Stomach (tissue), 9 donors: ENCODE data around the gene RASAL3. TPM values are rescaled to one million over a fixed set of nuclear protein-coding genes. Genes with fewer than 3 reads are reported as not detected.

ENCODE experiments used
- DNase-seq, 2 donors: peaks; one replicate each; pipeline versions ENCODE4 v3.0.0 to v3.0.0-alpha.2; 2013 to 2019
- H3K27ac ChIP-seq, 5 donors: fragments of 200-600 bp in 4 of 5; sonication (generic) in 4 of 5; one replicate each; pipeline ENCODE4 v1.5.1; 2013 to 2019; ENCODE audit warnings: mild to moderate bottlenecking in 1 of 5, moderate library complexity in 1 of 5
- H3K27me3 ChIP-seq, 3 donors: fragments of 200-600 bp; sonication (generic); one replicate each; pipeline ENCODE4 v1.5.1; 2017 to 2019; ENCODE audit warnings: mixed run types in 1 of 3
- H3K36me3 ChIP-seq, 4 donors: fragments of 200-600 bp; sonication (generic); 1 replicate in 3 of 4; 2 replicates in 1 of 4; pipeline ENCODE4 v1.5.1; 2016 to 2019
- H3K4me1 ChIP-seq, 4 donors: fragments of 200-600 bp; sonication (generic); one replicate each; pipeline ENCODE4 v1.5.1; 2016 to 2019
- H3K4me3 ChIP-seq, 4 donors: fragments of 200-600 bp; sonication (generic) in 3 of 4; one replicate each; pipeline ENCODE4 v1.5.1; 2016 to 2019; ENCODE audit warnings: mild to moderate bottlenecking in 1 of 4
- H3K9me3 ChIP-seq, 4 donors: fragments of 200-600 bp; sonication (generic); one replicate each; pipeline ENCODE4 v1.5.1; 2016 to 2019
- EP300 ChIP-seq: sonication (generic); formaldehyde crosslinking; IDR thresholded peaks from one replicate; pipeline ENCODE4 v1.6.1; 2017; ENCODE audit warnings: antibody characterized with exemption
- POLR2A ChIP-seq, 4 donors: fragments of 450-650 bp; IDR thresholded peaks; one replicate each; pipeline ENCODE4 v1.6.1; 2016; ENCODE audit warnings: antibody characterized with exemption in 4 of 4, control low read depth in 2 of 4, mild to moderate bottlenecking in 1 of 4, moderate library complexity in 1 of 4
- POLR2AphosphoS5 ChIP-seq, 3 donors: sonication (generic); formaldehyde crosslinking; IDR thresholded peaks; one replicate each; pipeline ENCODE4 v1.6.1; 2016; ENCODE audit warnings: antibody characterized with exemption in 3 of 3
- WGBS, 5 donors: extraction: QIAGEN DNeasy Blood & Tissue Kit in 3 of 5; methylation state at CpG; one replicate each; pipeline versions ENCODE4 v1.1.5 to v1.1.7; 2013 to 2018; 5-methylcytosine and 5-hydroxymethylcytosine counted together
- intact Hi-C: fragments of 100-400 bp; cut with DNase I; formaldehyde crosslinking; loops from one replicate; pipeline ENCODE4 v1.15.1; 2023; ENCODE audit warnings: low total_unique reads
- polyA plus RNA-seq, 3 donors: library from polyadenylated mRNA; stranded (reverse); fragments of 200-250 nt; gene quantifications; one replicate each; pipeline ENCODE4 v1.2.3, GENCODE V29; 2013
- total RNA-seq, 5 donors: library from RNA; depleted of rRNA; stranded (reverse); fragments of >200 nt; gene quantifications; one replicate each; pipeline versions ENCODE4 v1.1.0 to v1.2.3, GENCODE V29; 2014 to 2016
- TF ChIP-seq, protein P1 (sequence below), 7 experiments: fragments of 450-650 bp in 4 of 7; fragments of 200-600 bp in 3 of 7; sonication (generic) in 3 of 7; IDR thresholded peaks; one replicate each; pipeline ENCODE4 v1.5.1; 2016 to 2019; ENCODE audit warnings: antibody characterized with exemption in 7 of 7, control low read depth in 2 of 7, mild to moderate bottlenecking in 1 of 7
- donor health status: healthy with polysubstance abuse.
- donor health status: Bipolar disorder and iron deficiency.
- donor health status: healthy.

Gene RASAL3
- total and polyA plus RNA-seq, 8 donors: 1.1 to 21.2 (median 3.0) TPM

DNA sequence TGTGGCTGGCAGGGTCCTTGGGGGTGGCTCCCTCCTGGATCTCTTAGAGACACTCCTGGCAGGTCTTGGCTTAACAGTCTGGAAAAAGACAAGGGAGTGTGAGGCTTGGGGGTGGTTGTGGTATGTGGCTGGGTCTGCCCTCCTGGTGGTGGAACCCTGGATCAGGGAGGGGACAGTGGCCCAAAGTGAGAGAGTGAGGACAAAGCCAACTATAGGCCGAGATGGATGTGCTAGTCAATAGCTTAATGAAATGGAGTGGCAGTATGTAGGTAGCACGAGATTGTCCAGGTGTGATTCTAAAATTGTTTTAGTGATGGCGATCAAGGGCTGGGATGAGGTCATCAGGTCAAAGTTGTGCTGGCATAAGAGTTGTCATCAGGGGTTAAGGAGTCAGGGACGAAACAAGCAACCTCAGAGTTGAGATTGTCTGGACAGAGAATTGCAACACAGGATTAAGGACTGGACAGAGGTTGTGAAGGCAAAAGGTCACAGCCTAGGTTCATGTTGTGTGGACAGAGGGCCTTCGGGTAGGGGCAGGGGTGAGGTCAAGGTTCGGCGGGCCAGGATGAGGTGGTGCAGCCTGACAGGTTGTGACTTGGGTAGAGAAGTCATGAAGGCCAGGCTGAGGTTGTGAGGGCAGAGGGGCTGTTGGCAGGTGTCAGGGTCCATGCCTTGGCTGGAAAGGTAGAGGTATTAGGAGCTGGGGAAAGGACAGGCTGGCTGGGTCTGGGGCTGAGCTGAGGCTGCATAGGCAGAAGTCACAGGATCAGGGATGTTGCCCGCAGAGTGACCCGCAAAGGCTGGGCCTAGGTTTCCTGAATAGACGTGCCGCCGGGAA, 4.5 kb upstream of the RASAL3 start:
- peak overlapping the region in 3 of 4 donors; percentile 35 to 48 (median 47) for H3K4me3 ChIP-seq
- no peak for DNase-seq

DNA sequence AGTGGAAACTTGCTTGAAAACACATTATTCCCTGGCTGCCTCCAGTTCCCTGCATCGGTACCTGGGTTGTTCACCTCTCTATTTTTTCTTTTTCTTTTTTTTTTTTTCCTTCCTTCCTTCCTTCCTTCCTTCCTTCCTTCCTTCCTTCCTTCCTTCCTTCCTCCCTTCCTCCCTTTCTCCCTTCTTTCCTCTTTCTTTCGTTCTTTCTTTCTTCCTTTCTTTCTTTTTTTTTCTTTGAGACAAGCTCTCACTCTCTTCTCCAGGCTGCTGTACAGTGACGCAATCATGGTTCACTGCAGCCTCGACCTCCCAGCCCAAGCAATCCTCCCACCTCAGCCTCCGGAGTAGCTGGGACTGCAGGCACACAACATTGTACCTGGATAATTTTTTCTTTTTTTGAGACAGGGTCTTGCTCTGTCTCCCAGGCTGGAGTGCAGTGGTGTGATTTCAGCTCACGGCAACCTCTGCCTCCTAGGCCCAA, 3.4 kb upstream of the RASAL3 start:
- H3K36me3 ChIP-seq: no peaks in the 10 kb centered on the region
- TF ChIP-seq EP300 (no peak), POLR2A (IDR thresholded peaks at IDR 0.05) (no peak), POLR2AphosphoS5 (IDR thresholded peaks at IDR 0.05) (no peak)
- TF ChIP-seq, protein P1, sequence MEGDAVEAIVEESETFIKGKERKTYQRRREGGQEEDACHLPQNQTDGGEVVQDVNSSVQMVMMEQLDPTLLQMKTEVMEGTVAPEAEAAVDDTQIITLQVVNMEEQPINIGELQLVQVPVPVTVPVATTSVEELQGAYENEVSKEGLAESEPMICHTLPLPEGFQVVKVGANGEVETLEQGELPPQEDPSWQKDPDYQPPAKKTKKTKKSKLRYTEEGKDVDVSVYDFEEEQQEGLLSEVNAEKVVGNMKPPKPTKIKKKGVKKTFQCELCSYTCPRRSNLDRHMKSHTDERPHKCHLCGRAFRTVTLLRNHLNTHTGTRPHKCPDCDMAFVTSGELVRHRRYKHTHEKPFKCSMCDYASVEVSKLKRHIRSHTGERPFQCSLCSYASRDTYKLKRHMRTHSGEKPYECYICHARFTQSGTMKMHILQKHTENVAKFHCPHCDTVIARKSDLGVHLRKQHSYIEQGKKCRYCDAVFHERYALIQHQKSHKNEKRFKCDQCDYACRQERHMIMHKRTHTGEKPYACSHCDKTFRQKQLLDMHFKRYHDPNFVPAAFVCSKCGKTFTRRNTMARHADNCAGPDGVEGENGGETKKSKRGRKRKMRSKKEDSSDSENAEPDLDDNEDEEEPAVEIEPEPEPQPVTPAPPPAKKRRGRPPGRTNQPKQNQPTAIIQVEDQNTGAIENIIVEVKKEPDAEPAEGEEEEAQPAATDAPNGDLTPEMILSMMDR (IDR thresholded peaks at IDR 0.05): no peak
- 72 to 81% (median 74%) methylated on average over 6 of the region's 6 CpGs for WGBS, 5 donors
- intact Hi-C loops: no loop called here
- H3K27ac ChIP-seq: peak overlapping the region in 1 of 5 donors; percentile 50
- no peak for DNase-seq
- H3K9me3 ChIP-seq: no peaks in the 10 kb centered on the region
- H3K4me3 ChIP-seq: no peak overlapping the region
- H3K4me1 ChIP-seq: peaks cover 0 to 31% (median 12%) of the 10 kb centered on the region in 4 donors
- H3K27me3 ChIP-seq: peaks cover 3 to 76% (median 35%) of the 10 kb centered on the region in 3 donors

More for the DNA sequence above, 4.5 kb upstream of the RASAL3 start:
- intact Hi-C loops: no loop called here
- H3K27me3 ChIP-seq: peaks cover 3 to 65% (median 35%) of the 10 kb centered on the region in 3 donors
- no peaks in the 10 kb centered on the region for H3K36me3 ChIP-seq
- 46 to 62% (median 48%) methylated on average over 12 of the region's 12 CpGs for WGBS, 5 donors
- TF ChIP-seq EP300 (no peak), POLR2A (IDR thresholded peaks at IDR 0.05) (no peak), POLR2AphosphoS5 (IDR thresholded peaks at IDR 0.05) (no peak)
- TF ChIP-seq, protein P1 (IDR thresholded peaks at IDR 0.05): no peak
- H3K27ac ChIP-seq: no peak overlapping the region
- H3K9me3 ChIP-seq: no peaks in the 10 kb centered on the region
- peaks cover 0 to 31% (median 12%) of the 10 kb centered on the region in 4 donors for H3K4me1 ChIP-seq

DNA sequence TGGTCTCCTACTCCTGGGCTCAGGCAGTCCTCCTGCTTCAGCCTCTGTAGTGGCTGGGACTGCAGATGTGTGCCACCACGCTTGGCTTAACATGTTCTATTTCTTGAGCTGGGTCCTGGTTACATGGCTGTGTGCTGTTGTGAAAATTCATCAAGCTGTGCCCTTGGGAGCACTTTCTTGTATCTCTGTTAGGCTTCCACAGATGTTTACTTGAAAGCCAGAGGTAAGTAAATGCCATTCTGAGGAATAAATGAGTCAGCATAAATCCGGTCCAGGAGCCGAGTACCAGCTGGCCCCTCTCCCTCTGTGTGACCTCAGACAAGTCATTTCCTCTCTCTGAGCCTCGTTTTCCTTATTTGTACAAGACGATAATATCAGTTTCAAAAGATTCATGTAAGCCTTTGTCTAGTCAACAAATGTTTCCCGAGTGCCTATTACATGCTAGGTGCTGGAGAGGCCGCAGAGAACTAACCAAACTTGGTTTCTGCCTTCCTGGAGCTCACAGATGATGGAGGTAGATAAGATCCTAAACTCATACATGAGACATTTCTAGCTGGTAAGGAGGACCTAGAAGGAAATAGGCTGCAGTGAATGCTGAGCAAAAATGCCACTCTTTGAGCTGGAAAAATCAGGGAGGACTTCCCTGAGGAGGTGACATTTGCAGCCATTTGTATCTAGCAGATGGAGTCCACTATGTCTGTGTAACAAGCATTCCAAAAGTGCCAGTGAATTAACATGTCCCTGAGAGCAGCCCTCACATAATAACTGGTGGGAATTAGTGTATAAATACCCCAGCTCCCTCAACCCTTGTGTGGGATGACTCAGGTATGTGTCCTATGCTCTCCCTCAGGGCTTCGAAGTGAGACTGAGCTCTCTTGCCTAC, 2.7 kb upstream of the RASAL3 start:
- H3K9me3 ChIP-seq: no peaks in the 10 kb centered on the region
- peak in 1 of 2 donors; percentile 23 for DNase-seq
- WGBS, 5 donors: 27 to 39% (median 33%) methylated on average over 8 of the region's 8 CpGs
- H3K36me3 ChIP-seq: no peaks in the 10 kb centered on the region
- TF ChIP-seq, protein P1 (IDR thresholded peaks at IDR 0.05): no peak
- TF ChIP-seq EP300 (no peak), POLR2AphosphoS5 (IDR thresholded peaks at IDR 0.05) (no peak), POLR2A (IDR thresholded peaks at IDR 0.05) (no peak)
- intact Hi-C loops: no loop called here
- peaks cover 3 to 77% (median 32%) of the 10 kb centered on the region in 3 donors for H3K27me3 ChIP-seq
- H3K4me3 ChIP-seq: no peak overlapping the region
- peaks cover 0 to 31% (median 12%) of the 10 kb centered on the region in 4 donors for H3K4me1 ChIP-seq
- H3K27ac ChIP-seq: peak overlapping the region in 2 of 5 donors; percentile 45 to 50

DNA sequence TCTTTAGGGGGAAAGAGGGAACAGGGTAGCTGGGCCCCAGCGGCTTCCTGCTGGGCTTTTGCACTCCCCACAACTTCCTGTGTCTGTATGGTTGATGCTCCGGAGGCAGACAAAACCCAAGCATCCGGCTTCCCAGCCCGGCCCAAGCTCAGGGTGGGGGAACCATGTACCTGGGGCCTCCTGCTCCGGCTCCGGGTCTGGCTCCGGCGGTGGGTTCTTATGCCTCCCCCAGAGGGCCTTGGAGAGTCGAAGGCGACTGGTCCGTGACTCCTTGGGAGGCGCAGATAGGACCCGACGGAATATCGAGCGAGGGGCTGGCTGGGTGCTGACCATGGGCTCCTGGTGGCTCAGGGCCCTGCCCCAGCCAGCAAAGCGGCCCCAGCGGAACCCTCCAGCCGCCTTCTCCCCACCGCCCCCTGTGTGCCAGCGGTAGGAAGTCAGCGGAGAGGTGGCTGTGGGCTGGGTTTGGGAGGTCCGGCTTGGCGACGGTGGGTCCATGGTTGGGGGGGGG, 428 bp downstream of the RASAL3 start:
- Histone ChIP-seq H3K27ac (peak overlapping the region; percentile 55 to 85 (median 70)), H3K4me1 (peaks cover 0 to 19% (median 0%) of the 10 kb centered on the region in 4 donors), H3K27me3 (peaks cover 3 to 52% (median 9%) of the 10 kb centered on the region in 3 donors), H3K9me3 (no peaks in the 10 kb centered on the region), H3K36me3 (peaks cover 0 to 10% (median 0%) of the 10 kb centered on the region in 4 donors), H3K4me3 (peak overlapping the region; percentile 25 to 51 (median 42))
- peak; percentile 49 to 51 for DNase-seq
- no peak for TF ChIP-seq POLR2A (IDR thresholded peaks at IDR 0.05)
- TF ChIP-seq EP300: no peak
- TF ChIP-seq, protein P1 (IDR thresholded peaks at IDR 0.05): no peak
- peak in 2 of 3 donors; percentile 17 to 29 for TF ChIP-seq POLR2AphosphoS5 (IDR thresholded peaks at IDR 0.05)
- whole genome bisulfite sequencing, 5 donors: 13 to 54% (median 42%) methylated on average over 7 to 25 of the region's 25 CpGs
- intact Hi-C loops: no loop called here
